Tibial nerve (tissue), 4 donors: ENCODE measurements around the gene APPL1.

ENCODE experiments used
- CTCF ChIP-seq, 5 experiments: fragments of 200-600 bp in 3 of 5; fragments of 450-650 bp in 2 of 5; sonication (generic) in 3 of 5; IDR thresholded peaks; one replicate each; pipeline ENCODE4 v1.5.1; 2016 to 2019; ENCODE audit warnings: antibody characterized with exemption in 5 of 5, mild to moderate bottlenecking in 3 of 5, moderate library complexity in 2 of 5
- EP300 ChIP-seq, 2 donors: sonication (generic); formaldehyde crosslinking; IDR thresholded peaks; one replicate each; pipeline ENCODE4 v1.6.1; 2017; ENCODE audit warnings: antibody characterized with exemption in 2 of 2, mild to moderate bottlenecking in 1 of 2
- POLR2A ChIP-seq, 2 donors: fragments of 450-650 bp; IDR thresholded peaks; one replicate each; pipeline ENCODE4 v1.6.1; 2017; ENCODE audit warnings: antibody characterized with exemption in 2 of 2, mild to moderate bottlenecking in 2 of 2, moderate library complexity in 2 of 2

- no peak for TF ChIP-seq CTCF (IDR thresholded peaks at IDR 0.05)
- no peak for TF ChIP-seq POLR2A (IDR thresholded peaks at IDR 0.05)
- no peak for TF ChIP-seq EP300 (IDR thresholded peaks at IDR 0.05)
Measured at GRCh38 chr3:57192028-57192427, 35.5 kb upstream of the APPL1 start.
